Middle frontal gyrus (tissue), 1 donor: Measurements from ENCODE around the gene IGFN1.
"Not testable (repeated sequence)": the region's sequence is repeated elsewhere in the genome, so short reads cannot be mapped to it uniquely, and the experiment has no call there.

Source experiments
- DNase-seq: peaks from one replicate; pipeline ENCODE4 v3.0.0-alpha.2; 2015; ENCODE audit warnings: low spot score; ENCODE audit errors: extremely low spot score

Gene IGFN1

DNA sequence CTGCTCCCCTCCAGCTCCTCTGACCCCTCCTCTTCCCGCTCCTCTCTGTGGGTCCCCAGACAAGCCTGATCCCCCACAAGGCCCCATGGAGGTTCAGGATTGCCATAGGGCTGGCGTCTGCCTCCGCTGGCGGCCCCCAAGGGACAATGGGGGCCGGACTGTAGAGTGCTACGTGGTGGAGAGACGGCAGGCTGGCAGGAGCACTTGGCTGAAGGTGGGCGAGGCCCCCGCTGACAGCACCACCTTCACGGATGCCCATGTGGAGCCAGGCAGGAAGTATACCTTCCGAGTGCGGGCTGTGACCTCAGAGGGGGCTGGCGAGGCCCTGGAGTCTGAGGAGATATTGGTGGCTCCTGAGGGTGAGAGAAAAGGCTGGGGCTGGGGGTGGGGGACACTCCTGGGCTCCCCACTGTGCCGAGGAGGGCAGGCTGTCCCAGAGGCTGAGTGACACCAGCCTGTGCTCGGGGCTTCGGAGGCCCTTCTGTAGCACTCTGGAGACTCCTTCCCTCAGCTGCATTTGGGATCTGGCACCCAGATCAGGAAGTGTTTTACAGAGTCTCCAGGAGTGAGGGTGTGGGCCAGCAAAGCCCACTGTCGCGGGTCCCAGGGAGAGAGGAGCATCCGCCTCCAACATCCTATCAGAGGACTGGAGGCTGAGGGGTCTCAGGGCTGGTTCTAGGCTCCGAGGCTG lies 25.9 kb downstream of the IGFN1 start:
- no peak for DNase-seq

DNA sequence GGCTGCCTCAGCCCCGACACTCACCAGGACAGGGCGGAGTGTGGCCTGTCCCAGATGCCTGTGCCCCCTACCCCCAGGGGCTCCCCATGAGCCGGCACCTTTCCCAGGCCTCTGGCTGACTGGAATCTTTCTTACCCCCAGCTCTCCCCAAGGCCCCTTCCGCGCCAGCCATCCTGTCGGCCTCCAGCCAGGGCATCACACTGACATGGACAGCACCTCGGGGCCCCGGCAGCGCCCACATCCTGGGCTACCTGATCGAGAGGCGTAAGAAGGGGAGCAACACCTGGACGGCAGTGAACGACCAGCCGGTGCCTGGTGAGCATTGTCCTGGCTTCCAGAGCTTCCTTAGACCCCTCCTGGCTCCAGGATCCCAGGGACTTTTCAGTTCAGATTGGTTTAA lies 26.5 kb downstream of the IGFN1 start:
- DNase-seq: no peak

DNA sequence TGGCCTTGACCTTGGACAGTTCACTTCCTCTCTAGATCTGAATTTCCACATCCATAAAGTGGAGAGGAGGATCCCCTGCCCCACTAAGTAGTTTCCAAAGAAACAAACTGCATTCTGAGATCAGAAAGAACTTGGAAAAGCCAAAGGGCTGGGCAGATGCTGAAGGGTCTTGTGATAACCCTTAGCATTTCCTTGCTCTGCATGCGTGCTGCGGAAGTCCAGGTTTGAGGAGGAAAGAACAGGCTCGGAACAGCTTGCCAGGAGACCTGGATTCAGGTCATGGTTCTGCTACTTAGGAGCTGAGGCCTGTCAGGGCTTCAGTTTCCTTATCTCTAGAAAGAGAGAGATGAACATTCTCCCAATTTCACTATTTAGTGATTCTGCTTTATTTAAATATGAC lies 27.2 kb downstream of the IGFN1 start:
- DNase-seq: no peak

DNA sequence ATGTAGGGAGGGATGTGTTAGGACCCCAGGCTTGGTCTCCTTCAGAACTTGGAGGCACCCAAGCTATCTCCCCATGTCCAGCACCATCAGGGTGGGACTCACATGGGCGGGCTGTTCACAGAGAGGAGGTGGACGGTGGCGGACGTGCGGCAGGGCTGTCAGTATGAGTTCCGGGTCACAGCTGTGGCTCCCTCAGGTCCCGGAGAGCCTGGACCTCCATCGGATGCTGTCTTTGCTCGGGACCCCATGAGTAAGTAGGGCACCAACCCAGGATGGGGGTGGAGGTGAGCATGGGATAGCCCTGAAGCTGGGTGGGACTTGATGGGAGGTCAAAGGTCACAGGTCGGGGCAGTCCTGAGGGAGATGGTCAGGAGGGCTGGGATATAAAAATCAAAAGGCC lies 27.8 kb downstream of the IGFN1 start:
- no peak for DNase-seq

DNA sequence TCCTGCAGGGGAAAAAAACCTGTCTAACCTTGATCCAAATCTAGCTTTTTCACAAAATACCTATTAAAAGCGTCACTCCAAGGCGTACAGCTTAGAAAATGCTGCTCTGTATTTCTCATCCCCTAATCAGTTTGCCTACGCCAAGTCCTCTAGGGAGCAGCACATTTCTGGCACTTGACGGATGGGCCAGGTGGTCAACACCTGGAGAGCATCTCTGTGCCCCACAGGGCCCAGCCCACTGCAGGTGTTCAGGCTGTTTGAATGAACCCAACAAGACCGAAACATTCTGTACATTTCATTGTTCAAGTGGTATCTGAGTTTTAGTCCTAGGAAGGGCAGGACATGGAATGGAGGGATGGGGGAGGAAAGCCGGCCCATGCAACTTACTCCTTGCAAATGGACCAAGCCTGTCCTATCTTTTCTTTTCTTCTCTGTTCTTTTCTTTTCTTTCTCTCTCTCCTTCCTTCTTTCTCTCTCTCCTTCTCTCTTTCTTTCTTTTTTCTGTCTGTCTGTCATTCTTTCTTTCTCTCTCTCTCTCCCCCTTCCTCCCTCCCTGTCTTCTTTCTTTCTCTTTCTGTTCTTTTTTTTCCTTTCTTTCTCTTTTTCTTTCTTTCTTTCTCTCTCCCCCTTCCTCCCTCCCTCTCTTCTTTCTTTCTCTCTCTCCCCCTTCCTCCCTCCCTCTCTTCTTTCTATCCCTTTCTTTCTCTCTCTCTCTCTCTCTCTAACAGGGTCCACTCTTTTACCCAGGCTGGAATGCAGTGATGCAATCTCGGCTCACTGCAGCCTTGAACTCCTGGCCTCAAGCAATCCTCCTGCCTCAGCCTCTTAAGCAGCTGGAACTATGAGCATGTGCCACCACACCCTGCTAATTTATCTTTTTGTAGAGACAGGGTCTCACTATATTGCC lies 29.1 kb downstream of the IGFN1 start:
- no peak for DNase-seq

DNA sequence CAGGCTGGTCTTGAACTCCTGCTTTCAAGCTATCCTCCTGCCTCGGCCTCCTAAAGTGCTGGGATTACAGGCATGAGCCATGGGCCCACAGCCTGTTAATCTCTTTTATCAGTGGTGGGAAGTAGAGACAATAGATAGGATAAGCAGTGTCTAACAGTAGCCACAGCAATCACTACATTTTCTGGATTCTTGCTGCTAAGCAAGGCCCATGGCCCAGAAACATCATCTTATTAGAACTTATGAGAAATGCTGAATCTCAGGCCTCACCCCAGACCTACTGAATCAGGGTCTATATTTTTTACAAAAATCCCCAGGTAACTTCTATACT lies 29.7 kb downstream of the IGFN1 start:
- DNase-seq: no peak

DNA sequence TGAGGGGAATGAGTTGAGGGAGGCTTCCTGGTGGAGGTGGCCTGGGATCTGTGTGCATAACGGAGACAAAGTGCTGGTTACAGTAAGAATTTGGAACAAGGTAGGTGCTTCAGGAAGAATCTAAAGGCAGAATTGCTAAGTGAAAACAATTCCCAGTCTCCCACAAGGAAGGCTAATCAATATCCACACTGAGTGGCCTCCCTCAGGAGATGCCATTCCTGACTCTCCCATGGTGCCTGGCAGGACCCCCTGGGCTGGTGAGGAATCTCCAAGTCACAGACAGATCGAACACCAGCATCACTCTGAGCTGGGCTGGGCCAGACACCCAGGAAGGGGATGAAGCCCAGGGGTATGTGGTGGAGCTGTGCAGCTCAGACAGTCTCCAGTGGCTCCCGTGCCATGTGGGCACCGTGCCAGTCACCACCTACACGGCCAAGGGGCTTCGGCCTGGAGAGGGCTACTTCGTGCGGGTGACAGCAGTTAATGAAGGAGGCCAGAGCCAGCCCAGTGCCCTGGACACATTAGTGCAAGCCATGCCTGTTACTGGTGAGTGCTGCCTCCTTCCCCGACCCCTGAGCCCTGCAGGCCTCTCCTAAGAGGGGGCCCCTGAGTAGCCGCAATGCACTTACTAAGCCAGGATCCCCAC lies 30.7 kb downstream of the IGFN1 start:
- DNase-seq: no peak

DNA sequence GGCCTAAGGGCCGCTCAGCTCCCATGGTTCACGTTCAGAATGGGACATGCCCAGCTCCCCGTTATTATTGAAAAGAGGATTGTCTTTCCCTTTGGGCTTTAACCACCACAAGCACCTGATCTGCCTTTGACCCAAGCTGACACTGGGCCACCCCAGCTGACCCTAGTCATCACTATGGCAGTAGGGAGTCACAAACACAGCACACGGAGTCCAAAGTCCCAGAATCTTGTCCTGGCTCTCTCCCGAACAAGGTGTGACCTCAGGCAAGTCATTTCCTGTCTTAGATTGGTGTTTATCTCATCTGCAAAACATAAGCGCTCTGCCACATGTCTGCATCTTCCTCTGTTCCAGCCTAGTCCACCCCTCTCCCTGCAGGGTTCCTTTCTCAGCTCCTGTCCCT lies 31.5 kb downstream of the IGFN1 start:
- no peak for DNase-seq

DNA sequence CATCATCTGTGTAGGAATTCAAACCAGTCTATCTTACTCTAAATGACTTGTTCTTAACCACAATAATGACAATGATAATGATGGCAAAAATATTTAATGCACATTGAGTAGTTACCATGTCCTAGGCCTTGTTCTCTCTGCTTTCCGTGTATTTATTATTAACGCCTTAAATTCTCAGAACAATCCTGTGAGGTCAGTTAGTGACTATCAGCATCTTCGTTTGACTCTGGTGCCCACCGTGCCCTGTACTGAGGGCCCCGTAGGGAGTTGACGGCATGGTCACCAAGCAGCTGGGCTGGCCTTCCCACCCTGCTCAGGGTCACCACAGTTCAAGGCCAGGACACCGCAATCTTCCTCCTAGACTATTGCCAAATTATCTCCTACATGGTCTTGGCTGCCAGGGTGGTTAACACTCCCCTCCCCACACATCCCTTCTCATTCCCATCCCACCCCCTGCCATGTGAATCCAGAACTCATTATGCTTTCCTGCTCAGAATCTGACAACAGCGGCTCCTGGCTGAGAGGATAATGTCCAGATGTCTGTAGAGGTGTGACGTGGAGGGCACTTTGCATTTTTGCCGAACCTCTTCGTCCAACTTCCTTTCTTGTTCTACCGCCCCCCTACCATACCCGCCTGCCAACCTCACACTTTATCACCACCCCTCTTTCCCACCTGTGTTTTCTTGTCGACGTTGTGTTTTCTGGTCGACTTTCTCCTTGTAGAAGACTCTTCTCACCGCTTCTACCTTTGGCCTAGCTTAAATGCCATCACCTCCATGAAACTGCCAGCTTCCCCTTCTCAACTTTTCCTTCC lies 33.4 kb downstream of the IGFN1 start:
- DNase-seq: no peak

DNA sequence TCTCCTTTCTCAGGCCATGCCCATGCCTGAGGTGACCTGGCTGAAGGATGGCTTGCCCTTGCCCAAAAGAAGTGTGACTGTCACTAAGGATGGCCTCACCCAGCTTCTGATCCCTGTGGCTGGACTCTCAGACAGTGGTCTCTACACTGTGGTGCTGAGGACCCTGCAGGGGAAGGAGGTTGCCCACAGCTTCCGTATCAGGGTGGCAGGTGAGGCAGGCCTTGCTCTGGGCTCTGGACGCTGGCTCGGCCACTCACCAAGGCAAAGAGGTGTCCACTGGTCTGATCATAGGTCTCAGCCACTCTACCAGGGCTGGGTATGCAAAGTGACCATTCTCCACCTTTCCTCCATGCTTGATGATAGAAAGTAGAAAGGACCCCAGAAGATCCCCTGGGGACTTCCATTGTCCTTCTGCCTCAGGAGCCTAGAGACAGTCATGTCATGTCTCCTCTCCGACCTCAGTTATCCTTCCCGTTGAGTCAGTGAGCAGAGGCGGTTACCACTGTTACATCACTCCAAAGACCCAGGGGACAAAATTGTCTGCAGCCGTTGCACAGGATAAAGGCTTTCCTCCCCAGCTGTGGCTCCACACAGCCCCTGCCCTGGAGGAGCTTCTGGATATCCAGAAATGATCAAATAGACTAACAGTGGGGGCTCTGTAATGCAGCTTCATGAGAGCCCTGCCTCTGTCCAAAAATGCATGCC lies 34.2 kb downstream of the IGFN1 start:
- no peak for DNase-seq

DNA sequence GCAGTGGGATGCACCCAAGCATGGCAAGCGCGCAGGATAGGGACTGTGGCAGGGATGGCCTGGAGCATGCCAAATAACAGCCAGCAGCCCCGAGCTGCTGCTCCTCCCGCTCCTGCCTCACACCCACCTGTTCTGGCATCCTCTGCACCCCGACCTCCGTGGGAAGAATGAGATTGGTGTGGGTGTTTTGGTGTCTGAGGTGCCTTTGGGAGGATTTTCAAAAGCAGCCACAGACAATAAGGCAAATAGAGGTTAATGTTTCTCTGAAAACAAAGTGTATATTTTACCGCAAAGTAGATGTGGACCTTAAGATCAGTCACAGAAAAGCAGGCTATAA lies 35.5 kb downstream of the IGFN1 start:
- DNase-seq: no peak

DNA sequence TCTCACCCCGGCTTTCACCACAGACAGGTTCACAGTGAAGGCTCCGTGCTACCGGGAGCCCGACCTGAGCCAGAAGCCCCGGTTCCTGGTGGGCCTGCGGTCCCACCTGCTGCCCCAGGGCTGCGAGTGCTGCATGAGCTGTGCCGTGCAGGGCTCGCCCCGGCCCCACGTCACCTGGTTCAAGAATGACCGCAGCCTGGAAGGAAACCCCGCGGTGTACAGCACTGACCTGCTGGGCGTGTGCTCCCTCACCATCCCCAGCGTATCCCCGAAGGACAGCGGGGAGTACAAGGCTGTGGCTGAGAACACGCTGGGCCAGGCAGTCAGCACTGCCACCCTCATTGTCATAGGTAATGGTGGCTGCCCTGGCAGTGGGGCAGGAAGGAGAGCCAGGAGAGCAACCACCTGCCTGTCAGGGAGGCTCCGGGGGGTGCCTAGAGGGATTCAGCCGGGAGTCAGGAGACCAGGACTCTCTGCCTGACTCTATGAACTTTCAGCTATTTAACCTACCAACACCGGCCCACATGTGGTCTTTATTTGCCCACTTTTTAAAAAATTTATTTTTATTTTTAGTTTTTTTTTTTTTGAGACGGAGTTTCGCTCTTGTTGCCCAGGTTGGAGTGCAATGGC lies 36.4 kb downstream of the IGFN1 start:
- DNase-seq: no peak

DNA sequence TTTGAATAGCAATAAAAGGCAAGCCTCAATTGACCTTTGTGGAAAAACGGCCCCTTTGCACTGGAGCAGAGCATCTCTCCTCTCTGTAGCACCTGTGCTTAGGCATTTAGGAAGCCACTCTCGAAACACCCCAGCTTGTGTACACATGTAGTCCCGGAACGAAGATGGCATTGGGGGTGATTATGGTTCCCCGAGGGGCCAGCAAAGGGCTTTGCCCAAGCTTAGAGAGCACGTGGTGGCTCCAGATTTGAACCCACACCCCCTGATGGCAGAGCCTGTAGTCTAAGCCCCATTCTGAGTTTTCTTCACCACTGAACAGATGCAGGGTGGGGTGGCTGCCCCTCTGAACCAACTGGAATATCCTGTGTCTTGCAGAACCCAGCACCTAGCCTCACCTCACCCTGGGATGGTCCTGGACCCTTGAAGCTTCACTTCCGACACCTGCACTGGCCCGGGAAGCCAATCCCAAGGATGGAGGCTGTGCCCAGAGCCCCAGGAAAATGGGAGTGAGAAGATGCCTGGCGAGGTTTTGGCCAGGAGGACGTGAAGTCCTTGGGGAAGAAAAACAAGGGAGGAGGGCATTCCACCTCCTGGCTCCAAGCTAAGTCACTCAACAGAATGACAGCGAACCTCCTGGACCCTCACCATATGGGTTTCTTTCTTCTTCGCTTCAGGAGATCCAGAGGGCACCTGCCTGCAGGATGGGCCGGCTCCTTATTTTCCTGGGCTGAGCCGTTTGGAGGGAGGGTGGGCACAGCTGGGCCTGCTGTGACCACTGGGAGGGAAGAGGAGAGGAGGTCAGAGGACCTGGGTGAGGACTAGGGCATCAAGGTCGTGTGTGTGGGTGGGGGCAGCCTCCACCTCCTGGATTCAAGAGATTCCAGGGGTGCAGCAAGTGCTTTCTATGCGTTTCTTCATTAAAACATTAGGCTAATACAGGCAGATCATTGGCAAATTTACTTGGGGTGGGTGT lies 37.7 kb downstream of the IGFN1 start:
- no peak for DNase-seq

DNA sequence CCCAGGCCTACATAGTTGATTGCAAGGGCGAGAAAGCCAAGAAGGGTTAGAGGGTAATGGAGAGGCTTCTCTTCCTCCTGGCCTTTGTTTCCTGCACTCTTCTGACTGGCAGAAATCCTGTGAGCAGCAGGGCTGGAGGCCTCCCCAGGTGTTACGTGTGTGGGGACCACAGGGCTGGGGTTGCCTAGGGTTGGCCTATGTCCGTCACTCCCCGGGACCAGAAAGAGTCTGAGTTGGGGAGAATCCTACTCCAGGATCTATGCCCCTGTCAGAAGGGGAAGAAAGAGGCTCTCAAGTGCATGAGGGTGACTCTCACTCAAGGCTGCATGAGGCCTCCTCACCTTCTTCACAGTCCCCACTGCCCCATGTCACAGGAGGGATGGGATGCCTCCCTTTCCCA lies 38.5 kb downstream of the IGFN1 start:
- DNase-seq: no peak

DNA sequence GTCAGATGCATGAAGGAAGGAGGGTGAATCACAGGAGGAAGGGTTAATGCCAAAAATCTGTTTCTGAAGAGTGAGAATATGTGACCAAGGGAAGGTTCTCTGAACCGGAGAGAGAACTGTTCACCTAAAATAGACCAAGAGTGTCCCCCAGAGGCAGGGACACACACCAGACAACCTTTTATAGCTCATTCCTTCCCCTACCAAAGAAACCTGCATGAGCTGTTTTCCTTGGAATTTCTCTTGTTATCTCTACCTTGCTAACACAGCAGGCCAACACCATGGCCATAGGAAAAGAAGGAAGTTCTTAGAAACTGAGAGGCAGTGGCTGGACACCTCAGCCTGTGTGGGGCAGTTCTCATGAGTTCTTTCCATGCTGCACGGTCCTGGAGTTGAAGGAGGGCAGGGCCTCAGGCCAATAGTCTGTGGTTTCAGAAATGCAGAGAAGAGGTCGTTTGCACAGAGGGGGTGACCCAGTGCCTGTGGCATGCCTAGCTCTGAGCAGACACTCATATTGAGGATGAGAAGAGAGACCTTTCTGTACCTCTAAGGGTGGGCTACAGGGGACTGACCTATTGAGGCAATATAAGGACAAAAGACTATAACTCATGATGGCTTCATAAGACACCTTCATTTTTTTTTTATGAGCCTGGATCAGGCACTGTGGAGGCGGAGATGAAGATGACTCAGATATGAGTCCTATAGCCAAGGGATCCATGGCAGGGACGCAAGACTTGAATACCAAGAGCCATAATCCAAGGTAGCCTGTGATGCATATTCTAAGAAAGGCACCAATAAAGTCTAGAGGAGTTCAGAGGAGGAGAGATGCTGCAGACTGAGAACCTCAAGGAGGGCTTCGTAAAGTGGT lies 39.4 kb downstream of the IGFN1 start:
- DNase-seq: no peak

DNA sequence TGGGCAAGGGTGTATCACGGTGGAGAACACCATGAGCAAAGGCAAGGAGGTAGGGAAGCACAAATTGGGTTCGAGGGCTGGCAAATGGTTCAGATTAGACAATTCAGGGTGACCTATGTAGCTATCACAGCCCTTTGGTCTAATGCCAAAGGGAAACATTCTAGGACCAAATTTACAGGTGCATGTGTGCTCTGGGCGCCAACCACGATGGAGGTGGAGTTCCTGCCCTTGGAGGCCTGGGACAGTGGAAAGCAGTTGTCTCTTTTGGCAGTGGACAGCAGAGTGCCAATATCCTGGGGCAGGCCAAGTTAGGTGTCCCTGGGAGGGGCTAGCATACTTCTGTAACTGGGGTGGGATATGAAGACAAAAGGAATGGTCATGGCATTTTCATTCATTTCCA lies 40.1 kb downstream of the IGFN1 start:
- no peak for DNase-seq

DNA sequence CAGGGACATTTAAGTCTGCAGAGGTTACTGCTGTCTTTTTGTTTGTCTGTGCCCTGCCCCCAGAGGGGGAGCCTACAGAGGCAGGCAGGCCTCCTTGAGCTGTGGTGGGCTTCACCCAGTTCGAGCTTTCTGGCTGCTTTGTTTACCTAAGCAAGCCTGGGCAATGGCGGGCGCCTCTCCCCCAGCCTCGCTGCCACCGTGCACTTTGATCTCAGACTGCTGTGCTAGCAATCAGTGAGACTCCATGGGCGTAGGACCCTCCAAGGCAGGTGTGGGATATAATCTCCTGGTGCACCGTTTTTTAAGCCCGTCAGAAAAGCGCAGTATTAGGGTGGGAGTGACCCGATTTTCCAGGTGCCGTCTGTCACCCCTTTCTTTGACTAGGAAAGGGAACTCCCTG lies 49.0 kb downstream of the IGFN1 start:
- not testable (repeated sequence) for DNase-seq

DNA sequence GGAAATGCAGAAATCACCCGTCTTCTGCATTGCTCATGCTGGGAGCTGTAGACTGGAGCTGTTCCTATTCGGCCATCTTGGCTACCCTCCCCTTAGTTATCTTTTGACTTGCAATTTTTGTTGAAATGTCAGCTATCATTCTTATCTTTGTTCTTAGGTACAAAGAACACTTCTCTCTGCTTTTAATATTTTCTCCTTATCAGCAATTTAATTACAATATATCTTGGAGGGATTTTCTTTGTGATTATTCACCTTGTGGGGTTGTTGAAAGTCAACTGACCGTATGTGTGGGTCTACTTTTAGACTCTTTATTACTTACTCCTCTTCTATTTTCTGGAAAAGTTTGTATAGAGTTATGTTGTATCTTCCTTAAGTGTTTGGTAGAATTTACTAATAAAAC lies 49.5 kb downstream of the IGFN1 start:
- no peak for DNase-seq

DNA sequence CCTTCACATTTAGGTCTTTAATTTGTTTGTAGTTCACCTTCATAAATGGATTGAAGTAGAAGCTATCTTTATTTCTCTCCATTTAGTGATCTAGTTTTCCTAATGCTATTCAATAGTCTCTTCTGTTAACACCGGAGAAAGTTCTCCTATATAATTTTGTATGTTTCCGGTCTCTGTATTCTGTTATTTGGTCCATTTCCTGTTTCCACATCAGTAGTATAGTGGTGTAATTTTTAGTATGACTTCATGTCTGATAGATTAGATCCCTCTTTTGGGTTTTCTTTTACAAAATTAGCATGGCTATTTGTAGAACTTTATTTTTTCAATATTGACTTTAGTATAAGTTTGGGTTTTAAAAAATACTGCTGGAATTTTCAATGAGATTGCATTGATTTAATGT lies 51.1 kb downstream of the IGFN1 start:
- no peak for DNase-seq
